NCI-H446 (cell line): ENCODE data around the gene ACRBP.
"Not testable (repeated sequence)": the region's sequence is repeated elsewhere in the genome, so short reads cannot be mapped to it uniquely, and the experiment has no call there.

Experiments
- DNase-seq, 2 experiments: peaks; one replicate each; lab custom pipeline; 2025; lab: John Stamatoyannopoulos, UW

The ACRBP gene

GRCh38 chr12:6614513-6615172, 32.6 kb downstream of the ACRBP start:
- DNase-seq = no peak

GRCh38 chr12:6613776-6614512, 33.3 kb downstream of the ACRBP start:
- DNase-seq = peak; percentile 93 to 97

- peak in 1 of 2 experiments; percentile 75 for DNase-seq
Measured at GRCh38 chr12:6613015-6613775, 34.0 kb downstream of the ACRBP start.

- DNase-seq = no peak
Measured at GRCh38 chr12:6612652-6613014, 34.6 kb downstream of the ACRBP start.

GRCh38 chr12:6612247-6612646, 35.0 kb downstream of the ACRBP start:
- no peak for DNase-seq

GRCh38 chr12:6608592-6609281, 38.5 kb downstream of the ACRBP start:
- DNase-seq = no peak

GRCh38 chr12:6607751-6608591, 39.3 kb downstream of the ACRBP start:
- peak; percentile 72 to 89 for DNase-seq

GRCh38 chr12:6606331-6607131, 40.7 kb downstream of the ACRBP start:
- peak in 1 of 2 experiments; percentile 56 for DNase-seq

- no peak for DNase-seq
Measured at GRCh38 chr12:6605421-6606330, 41.6 kb downstream of the ACRBP start.

GRCh38 chr12:6604259-6605029, 42.8 kb downstream of the ACRBP start:
- DNase-seq = no peak

GRCh38 chr12:6603095-6603567, 44.1 kb downstream of the ACRBP start:
- peak in 1 of 2 experiments; percentile 28 for DNase-seq

GRCh38 chr12:6602526-6602925, 44.7 kb downstream of the ACRBP start:
- DNase-seq = no peak

GRCh38 chr12:6595673-6596072, 51.6 kb downstream of the ACRBP start:
- not testable (repeated sequence) for DNase-seq

GRCh38 chr12:6592087-6592486, 55.1 kb downstream of the ACRBP start:
- no peak for DNase-seq
